GM18499 (cell line): ENCODE data around the gene INS.

Experiments used
- ATAC-seq: cut with Tn5 transposase; IDR thresholded peaks from one replicate; pipeline ENCODE4 v1.9.1; 2021; ENCODE audit warnings: moderate number of reproducible peaks; ENCODE audit not compliant: insufficient read depth, unreplicated experiment

INS gene

GRCh38 chr11:2136952-2137201, 24.1 kb downstream of the INS start:
- no peak for ATAC-seq

- no peak for ATAC-seq
These were observed 24.6 kb downstream of the INS start for GRCh38 chr11:2136209-2136951.

GRCh38 chr11:2135648-2136201, 25.3 kb downstream of the INS start:
- no peak for ATAC-seq

- no peak for ATAC-seq
These were observed 25.9 kb downstream of the INS start for GRCh38 chr11:2135018-2135569.

GRCh38 chr11:2134022-2135010, 26.7 kb downstream of the INS start:
- no peak for ATAC-seq

GRCh38 chr11:2133241-2134021, 27.6 kb downstream of the INS start:
- ATAC-seq = no peak

- no peak for ATAC-seq
These were observed 28.2 kb downstream of the INS start for GRCh38 chr11:2132874-2133240.

GRCh38 chr11:2132246-2132645, 28.8 kb downstream of the INS start:
- no peak for ATAC-seq

GRCh38 chr11:2131371-2132236, 29.4 kb downstream of the INS start:
- ATAC-seq = no peak

- no peak for ATAC-seq
These were observed 30.1 kb downstream of the INS start for GRCh38 chr11:2130881-2131352.

GRCh38 chr11:2129699-2130366, 31.2 kb downstream of the INS start:
- ATAC-seq = no peak

GRCh38 chr11:2129308-2129698, 31.7 kb downstream of the INS start:
- ATAC-seq = no peak

GRCh38 chr11:2128511-2129307, 32.3 kb downstream of the INS start:
- ATAC-seq = no peak

- ATAC-seq = no peak
These were observed 32.9 kb downstream of the INS start for GRCh38 chr11:2128130-2128510.

- ATAC-seq = no peak
These were observed 33.4 kb downstream of the INS start for GRCh38 chr11:2127482-2128129.

GRCh38 chr11:2126520-2127085, 34.4 kb downstream of the INS start:
- no peak for ATAC-seq
